Skeletal muscle satellite cell (primary cell): Measurements from ENCODE around the gene DNM3.
A peak's percentile ranks its signal among the peaks of the same experiment; 100 is the strongest.

ENCODE experiments used
- H3K27me3 ChIP-seq: 2 replicates; pipeline ENCODE4 v1.7.0; 2013; ENCODE audit warnings: low read length; ENCODE audit not compliant: control insufficient read depth, insufficient read depth
- H3K36me3 ChIP-seq: 2 replicates; pipeline ENCODE4 v1.7.0; 2013; ENCODE audit warnings: mild to moderate bottlenecking, control low read depth, low read length; ENCODE audit not compliant: insufficient read depth
- H3K4me1 ChIP-seq: 2 replicates; pipeline ENCODE4 v1.7.0; 2013; ENCODE audit warnings: low read length; ENCODE audit not compliant: control insufficient read depth, insufficient read depth
- H3K4me2 ChIP-seq: 2 replicates; pipeline ENCODE4 v1.7.0; 2013; ENCODE audit warnings: mild to moderate bottlenecking, low read length
- H3K4me3 ChIP-seq: 2 replicates; pipeline ENCODE4 v1.7.0; 2013; ENCODE audit warnings: low read length
- H3K9ac ChIP-seq: 2 replicates; pipeline ENCODE4 v1.7.0; 2013; ENCODE audit warnings: mild to moderate bottlenecking, low read depth, low read length, moderate library complexity
- H3K9me3 ChIP-seq: replicated peaks from 2 replicates; pipeline ENCODE4 v1.7.0; 2013; ENCODE audit warnings: mild to moderate bottlenecking, control low read depth, low read length

Gene DNM3

DNA sequence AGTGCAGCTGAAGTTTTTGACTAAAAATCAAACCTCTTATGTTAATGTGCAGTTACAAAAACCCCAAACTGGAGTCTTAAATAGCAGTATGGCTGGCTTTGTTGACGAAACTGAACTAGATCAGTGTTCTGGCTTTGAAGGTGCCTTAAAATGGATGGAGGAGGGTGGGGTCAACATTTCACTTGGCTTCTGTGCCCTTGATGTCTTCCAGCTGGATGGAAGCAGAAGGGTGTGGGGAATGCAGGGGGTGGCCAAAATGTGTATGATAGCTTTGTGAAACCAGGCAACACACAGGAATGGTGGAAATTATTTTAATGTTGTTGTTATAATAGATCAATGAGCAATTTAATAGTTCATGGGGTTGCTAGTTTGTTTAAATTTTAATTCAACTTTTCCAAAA, 482.4 kb downstream of the DNM3 start:
- no peaks in the 10 kb centered on the region for H3K36me3 ChIP-seq
- H3K9ac ChIP-seq, result no peak overlapping the region
- H3K4me3 ChIP-seq, result no peak overlapping the region
- peaks cover 49% of the 10 kb centered on the region for H3K4me1 ChIP-seq
- no peaks in the 10 kb centered on the region for H3K9me3 ChIP-seq
- peak overlapping the region; percentile 76 for H3K4me2 ChIP-seq
- no peaks in the 10 kb centered on the region for H3K27me3 ChIP-seq

DNA sequence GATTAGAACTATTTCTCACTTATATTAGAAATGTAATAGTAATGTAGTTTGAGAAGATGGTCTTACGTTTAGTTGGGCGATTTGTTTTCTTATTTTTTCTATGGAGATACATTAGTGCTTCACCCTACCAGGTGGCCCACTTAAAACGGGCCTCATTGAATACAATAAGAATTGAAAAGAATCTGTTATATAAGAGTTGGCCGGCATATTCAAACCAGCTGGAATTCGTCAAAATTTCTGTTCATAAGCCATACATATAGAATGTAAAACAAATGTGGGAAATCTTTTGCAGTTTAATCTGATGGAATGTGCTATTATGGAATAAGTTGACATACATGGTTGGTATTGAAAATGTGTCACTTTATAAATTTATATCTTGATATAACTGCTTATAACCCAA, 482.8 kb downstream of the DNM3 start:
- H3K9me3 ChIP-seq, result no peaks in the 10 kb centered on the region
- no peak overlapping the region for H3K9ac ChIP-seq
- no peaks in the 10 kb centered on the region for H3K36me3 ChIP-seq
- peaks cover 49% of the 10 kb centered on the region for H3K4me1 ChIP-seq
- H3K4me2 ChIP-seq, result no peak overlapping the region
- no peaks in the 10 kb centered on the region for H3K27me3 ChIP-seq
- no peak overlapping the region for H3K4me3 ChIP-seq

DNA sequence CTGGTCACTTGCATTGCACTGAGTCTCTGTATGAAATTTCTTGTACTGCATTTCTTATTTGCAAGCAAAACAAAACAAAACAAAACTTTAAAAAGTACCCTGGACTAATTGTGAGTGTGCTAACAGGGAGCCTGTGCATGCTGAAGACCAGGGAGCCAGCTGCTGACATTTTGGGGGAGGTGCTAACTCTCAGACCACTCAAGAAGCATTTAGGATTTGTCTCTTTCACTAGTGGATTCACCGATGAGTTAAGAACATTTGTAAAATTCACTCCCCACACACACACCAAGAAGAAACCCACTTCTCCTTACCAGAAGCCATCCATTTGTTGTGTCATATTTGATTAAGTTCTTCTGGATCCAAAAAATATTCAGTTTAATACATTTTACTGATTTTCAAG, 483.5 kb downstream of the DNM3 start:
- Histone ChIP-seq H3K27me3 (no peaks in the 10 kb centered on the region), H3K36me3 (no peaks in the 10 kb centered on the region), H3K9ac (no peak overlapping the region), H3K4me1 (peaks cover 49% of the 10 kb centered on the region), H3K9me3 (no peaks in the 10 kb centered on the region), H3K4me3 (no peak overlapping the region), H3K4me2 (no peak overlapping the region)

DNA sequence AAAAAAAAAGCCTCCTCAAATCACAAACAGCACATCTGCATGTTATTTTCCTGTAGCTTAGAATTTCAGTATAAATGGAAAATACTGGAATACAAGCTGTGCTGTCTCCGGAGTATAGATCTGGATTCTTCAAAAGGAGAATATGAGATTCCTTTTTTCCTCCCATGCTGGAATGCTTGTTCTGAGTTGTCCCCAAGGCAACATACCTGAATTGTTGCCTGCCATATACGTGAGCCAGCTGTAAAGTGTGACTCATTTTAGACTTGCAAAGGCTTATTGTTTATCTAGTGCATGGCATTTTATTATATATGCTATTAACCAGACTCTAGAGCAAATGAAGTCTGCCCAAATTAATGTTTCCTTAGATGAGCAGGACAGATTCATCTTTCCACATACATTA, 484.2 kb downstream of the DNM3 start:
- Histone ChIP-seq H3K36me3 (no peaks in the 10 kb centered on the region), H3K27me3 (no peaks in the 10 kb centered on the region), H3K9me3 (no peaks in the 10 kb centered on the region), H3K4me1 (peaks cover 47% of the 10 kb centered on the region), H3K9ac (no peak overlapping the region), H3K4me2 (no peak overlapping the region), H3K4me3 (no peak overlapping the region)

DNA sequence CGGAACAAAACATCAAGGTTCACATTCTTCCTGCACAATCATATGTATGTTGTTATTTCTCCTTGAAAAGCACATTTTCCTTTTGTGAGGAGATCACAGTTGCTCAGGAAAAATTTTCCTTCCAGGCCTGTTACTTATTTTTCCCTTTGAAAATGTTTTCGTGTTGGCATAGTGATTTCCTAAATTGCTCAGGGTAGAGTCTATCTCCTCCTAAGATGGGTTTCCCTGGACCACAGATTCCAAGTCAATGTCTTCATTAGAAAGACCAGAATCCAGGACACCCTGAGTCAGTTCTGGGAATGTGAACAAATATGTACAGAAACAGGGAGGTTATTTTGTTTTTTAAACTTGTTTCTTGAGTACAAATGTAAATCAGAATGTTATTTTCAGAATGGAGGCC, 484.8 kb downstream of the DNM3 start:
- peaks cover 41% of the 10 kb centered on the region for H3K4me1 ChIP-seq
- H3K36me3 ChIP-seq, result no peaks in the 10 kb centered on the region
- H3K27me3 ChIP-seq, result no peaks in the 10 kb centered on the region

DNA sequence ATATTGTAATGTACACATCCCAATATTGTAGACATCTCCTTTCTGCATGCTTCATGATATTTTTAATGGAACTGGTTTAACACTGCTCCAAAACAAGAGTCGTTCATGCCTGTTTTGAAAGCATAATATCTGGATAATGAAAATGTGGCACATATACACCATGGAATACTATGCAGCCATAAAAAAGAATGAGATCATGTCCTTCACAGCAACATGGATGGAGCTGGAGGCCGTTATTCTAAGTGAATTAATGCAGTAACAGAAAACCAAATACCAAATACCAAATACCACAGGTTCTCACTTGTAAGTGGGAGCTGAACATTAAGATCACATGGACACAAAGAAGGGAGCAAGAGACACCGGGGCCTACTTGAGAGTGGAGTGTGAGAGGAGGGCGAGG, 487.0 kb downstream of the DNM3 start:
- H3K4me1 ChIP-seq, result peaks cover 19% of the 10 kb centered on the region
- H3K9ac ChIP-seq, result no peak overlapping the region
- H3K4me2 ChIP-seq, result no peak overlapping the region
- no peaks in the 10 kb centered on the region for H3K27me3 ChIP-seq
- no peak overlapping the region for H3K4me3 ChIP-seq
- H3K36me3 ChIP-seq, result no peaks in the 10 kb centered on the region
- H3K9me3 ChIP-seq, result no peaks in the 10 kb centered on the region

More for the DNA sequence above, 484.8 kb downstream of the DNM3 start:
- Histone ChIP-seq H3K4me3 (no peak overlapping the region), H3K9ac (no peak overlapping the region), H3K9me3 (no peaks in the 10 kb centered on the region), H3K4me2 (no peak overlapping the region)

DNA sequence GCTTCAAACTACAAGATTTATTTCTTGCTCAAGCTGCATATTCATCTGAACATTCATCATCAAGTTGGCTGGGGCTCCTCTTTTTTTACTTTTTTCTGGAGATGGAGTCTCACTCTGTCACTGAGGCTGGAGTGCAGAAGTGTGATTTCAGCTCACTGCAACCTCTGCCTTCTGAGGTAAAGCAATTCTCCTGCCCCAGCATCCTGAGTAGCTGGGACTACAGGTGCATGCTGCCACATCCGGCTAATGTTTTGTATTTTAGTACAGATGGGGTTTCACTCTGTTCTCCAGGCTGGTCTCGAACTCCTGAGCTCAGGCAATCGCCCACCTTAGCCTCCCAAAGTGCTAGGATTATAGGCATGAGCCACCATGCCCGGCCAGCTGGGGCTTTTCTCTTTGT, 490.9 kb downstream of the DNM3 start:
- no peak overlapping the region for H3K4me2 ChIP-seq
- H3K4me1 ChIP-seq, result no peaks in the 10 kb centered on the region
- H3K27me3 ChIP-seq, result no peaks in the 10 kb centered on the region
- H3K9me3 ChIP-seq, result no peaks in the 10 kb centered on the region
- H3K36me3 ChIP-seq, result no peaks in the 10 kb centered on the region
- no peak overlapping the region for H3K4me3 ChIP-seq
- H3K9ac ChIP-seq, result no peak overlapping the region

DNA sequence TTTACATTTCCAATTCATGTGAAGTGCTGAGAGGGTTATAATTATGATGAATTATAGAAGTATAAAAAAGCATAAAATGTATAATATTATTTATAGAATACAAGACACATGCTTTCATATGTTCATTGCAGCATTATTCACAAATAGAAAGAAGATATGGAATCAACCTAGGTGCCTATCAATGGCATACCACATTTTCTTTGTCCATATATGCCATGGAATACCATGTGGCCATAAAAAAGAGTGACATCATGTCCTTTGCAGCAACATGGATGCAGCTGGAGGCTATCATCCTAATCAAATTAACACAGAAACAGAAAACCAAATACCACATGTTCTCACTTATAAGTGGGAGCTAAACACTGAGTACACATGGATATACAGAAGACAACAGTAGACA, 494.1 kb downstream of the DNM3 start:
- Histone ChIP-seq H3K4me2 (no peak overlapping the region), H3K4me3 (no peak overlapping the region), H3K4me1 (no peaks in the 10 kb centered on the region), H3K27me3 (no peaks in the 10 kb centered on the region), H3K9ac (no peak overlapping the region), H3K9me3 (no peaks in the 10 kb centered on the region), H3K36me3 (no peaks in the 10 kb centered on the region)

DNA sequence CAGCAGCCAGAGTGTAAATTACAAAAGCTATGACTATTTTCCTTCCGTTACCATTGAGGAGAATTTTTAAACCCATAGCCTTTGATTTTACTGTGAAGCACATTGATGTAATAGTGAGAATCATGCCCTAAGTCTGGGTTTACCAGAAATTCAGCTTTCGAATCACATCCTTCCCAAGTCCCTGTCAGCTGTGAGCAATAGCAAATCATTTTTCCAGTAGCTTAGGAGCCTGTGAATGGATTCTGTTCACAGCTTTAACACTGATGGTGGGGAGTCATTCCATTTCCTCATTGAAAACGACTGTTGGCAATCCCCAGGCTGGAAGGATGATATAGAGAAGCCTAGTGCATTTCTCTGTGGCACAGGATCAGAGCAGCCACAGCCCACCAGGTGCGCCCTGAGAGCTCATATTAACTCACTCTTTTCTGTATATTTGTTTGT, 497.0 kb downstream of the DNM3 start:
- H3K4me3 ChIP-seq, result no peak overlapping the region
- H3K27me3 ChIP-seq, result no peaks in the 10 kb centered on the region
- H3K9ac ChIP-seq, result no peak overlapping the region
- no peaks in the 10 kb centered on the region for H3K9me3 ChIP-seq
- H3K4me2 ChIP-seq, result no peak overlapping the region
- H3K4me1 ChIP-seq, result peaks cover 12% of the 10 kb centered on the region
- no peaks in the 10 kb centered on the region for H3K36me3 ChIP-seq

DNA sequence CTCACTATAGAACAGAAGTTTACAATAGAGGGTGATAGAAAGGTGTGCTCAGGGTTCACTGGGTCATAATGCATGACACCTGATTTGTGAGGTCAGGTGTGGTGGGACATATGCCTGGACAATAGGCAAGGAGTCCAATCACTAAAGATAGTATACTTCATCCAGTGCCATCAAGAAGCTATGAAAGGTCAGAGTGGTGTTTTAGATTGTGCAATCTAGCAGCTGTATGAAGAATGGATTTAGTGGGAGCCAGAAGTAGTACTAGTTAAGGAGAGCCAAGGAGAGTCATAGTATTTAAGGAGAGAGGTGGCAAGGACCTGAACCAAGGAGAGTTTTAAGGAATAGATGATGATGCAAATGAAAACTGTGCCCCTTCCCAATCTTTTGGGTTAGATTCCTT, 498.5 kb downstream of the DNM3 start:
- Histone ChIP-seq H3K9ac (no peak overlapping the region), H3K27me3 (no peaks in the 10 kb centered on the region), H3K4me1 (peaks cover 24% of the 10 kb centered on the region), H3K4me3 (no peak overlapping the region), H3K9me3 (no peaks in the 10 kb centered on the region), H3K4me2 (no peak overlapping the region), H3K36me3 (no peaks in the 10 kb centered on the region)

DNA sequence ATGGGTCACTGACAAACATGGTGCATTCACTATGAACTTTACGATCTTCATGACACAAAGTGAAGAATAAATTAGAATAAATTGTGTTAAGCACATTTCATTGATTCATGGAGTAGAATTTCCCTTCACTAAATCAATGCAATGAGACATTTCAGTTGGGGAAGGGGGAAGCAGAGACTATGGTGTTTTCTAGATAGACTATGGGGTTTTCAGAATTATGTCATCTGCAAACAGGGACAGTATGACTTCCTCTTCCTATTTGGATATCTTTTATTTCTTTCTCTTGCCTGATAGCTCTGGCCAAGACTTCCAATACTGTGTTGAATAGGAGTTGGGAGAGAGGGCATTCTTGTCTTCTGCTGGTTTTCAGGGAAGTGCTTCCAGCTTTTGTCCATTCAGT, 499.2 kb downstream of the DNM3 start:
- Histone ChIP-seq H3K9me3 (no peaks in the 10 kb centered on the region), H3K27me3 (no peaks in the 10 kb centered on the region), H3K4me1 (peaks cover 27% of the 10 kb centered on the region), H3K4me3 (no peak overlapping the region), H3K4me2 (no peak overlapping the region), H3K36me3 (no peaks in the 10 kb centered on the region), H3K9ac (no peak overlapping the region)

DNA sequence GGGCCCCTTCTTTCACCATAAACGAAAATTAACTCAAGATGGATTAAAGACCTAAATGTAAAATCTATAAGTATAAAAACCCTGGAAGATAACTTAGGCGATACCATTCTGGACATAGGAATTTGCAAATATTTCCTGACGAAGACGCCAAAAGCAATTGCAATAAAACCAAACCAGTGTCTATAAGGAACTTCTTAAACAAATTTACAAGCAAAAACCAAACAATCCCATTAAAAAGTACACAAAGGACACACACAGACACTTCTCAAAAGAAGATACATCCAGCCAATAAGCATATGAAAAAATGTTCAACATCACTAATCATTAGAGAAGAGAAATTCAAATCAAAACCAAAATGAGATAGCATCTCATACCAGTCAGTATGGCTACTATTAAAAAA, 500.4 kb downstream of the DNM3 start:
- Histone ChIP-seq H3K9ac (no peak overlapping the region), H3K9me3 (no peaks in the 10 kb centered on the region), H3K27me3 (no peaks in the 10 kb centered on the region), H3K4me3 (no peak overlapping the region), H3K36me3 (no peaks in the 10 kb centered on the region), H3K4me2 (no peak overlapping the region), H3K4me1 (peaks cover 27% of the 10 kb centered on the region)
